Measurements from ENCODE around the gene CCDC73.
"Not testable (repeated sequence)": the region's sequence is repeated elsewhere in the genome, so short reads cannot be mapped to it uniquely, and the experiment has no call there.

The CCDC73 gene

DNA sequence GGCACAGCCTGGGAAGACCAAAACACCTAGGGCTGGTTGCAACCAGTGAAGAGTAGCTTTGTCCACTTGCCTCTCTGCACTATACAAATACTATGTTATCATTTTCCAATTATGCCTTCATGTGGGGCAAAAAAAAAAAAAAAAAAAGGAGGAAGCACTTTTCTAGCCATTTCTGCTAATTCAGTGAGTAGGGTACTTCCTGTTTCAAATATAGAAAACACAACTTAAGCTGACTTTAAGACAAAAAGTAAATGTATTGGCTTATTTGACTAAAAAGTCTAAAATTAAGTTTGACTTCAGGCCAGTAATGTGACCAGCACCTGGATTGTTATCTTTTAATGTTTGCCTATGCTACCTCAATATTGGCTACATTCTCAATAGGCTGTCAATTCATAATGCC is 15.3 kb downstream of the CCDC73 start:
- TF ChIP-seq YY1 (IDR thresholded peaks at IDR 0.05; ENCODE audit: insufficient read depth, insufficient read length) (no peak), SUZ12 (IDR thresholded peaks at IDR 0.05; ENCODE audit: extremely low read depth, insufficient read depth, insufficient read length) (no peak), ZNF274 (IDR thresholded peaks at IDR 0.05; ENCODE audit: low read depth, low read length) (no peak)
- no peaks in the 10 kb centered on the region for H3K27me3 ChIP-seq (ENCODE audit: insufficient read depth, insufficient read length)
- H3K9ac ChIP-seq (ENCODE audit: insufficient read length, low read depth), result no peak overlapping the region
- H3K4me1 ChIP-seq (ENCODE audit: insufficient read depth, insufficient read length), result no peaks in the 10 kb centered on the region
- no peaks in the 10 kb centered on the region for H3K9me3 ChIP-seq (ENCODE audit: insufficient read depth, low read length)
- H3K4me3 ChIP-seq (ENCODE audit: insufficient read length, low read depth), result no peak overlapping the region
- no peaks in the 10 kb centered on the region for H3K36me3 ChIP-seq (ENCODE audit: insufficient read depth, insufficient read length, low read length)
- no peak for DNase-seq (ENCODE audit: low read depth, low spot score)

DNA sequence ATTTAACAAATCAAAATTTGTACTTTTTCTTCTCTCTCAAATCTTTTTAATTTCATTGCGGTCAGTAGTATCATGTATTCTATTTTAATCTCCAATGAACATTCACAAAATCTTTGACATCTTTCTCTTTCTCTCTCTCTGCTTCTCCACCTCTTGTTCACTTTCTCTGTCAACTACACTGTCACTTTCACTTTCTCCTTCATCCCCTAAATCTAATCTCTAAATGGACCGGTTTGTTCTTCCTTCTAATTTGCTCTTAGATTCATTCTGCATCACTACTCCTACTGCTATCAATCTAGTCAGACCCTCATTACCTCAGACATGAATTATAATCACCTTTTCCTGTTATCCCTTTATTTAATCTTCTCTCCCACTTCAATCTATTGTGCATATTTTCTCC is 18.6 kb downstream of the CCDC73 start:
- TF ChIP-seq YY1 (IDR thresholded peaks at IDR 0.05; ENCODE audit: insufficient read depth, insufficient read length) (no peak), SUZ12 (IDR thresholded peaks at IDR 0.05; ENCODE audit: extremely low read depth, insufficient read depth, insufficient read length) (no peak), ZNF274 (IDR thresholded peaks at IDR 0.05; ENCODE audit: low read depth, low read length) (no peak)
- no peak for DNase-seq (ENCODE audit: low read depth, low spot score)
- Histone ChIP-seq H3K27me3 (ENCODE audit: insufficient read depth, insufficient read length) (no peaks in the 10 kb centered on the region), H3K36me3 (ENCODE audit: insufficient read depth, insufficient read length, low read length) (no peaks in the 10 kb centered on the region), H3K4me3 (ENCODE audit: insufficient read length, low read depth) (no peak overlapping the region), H3K9me3 (ENCODE audit: insufficient read depth, low read length) (no peaks in the 10 kb centered on the region), H3K4me1 (ENCODE audit: insufficient read depth, insufficient read length) (no peaks in the 10 kb centered on the region), H3K9ac (ENCODE audit: insufficient read length, low read depth) (no peak overlapping the region)

GRCh38 chr11:32774081-32774480 is 20.4 kb downstream of the CCDC73 start:
- TF ChIP-seq SUZ12 (IDR thresholded peaks at IDR 0.05; ENCODE audit: extremely low read depth, insufficient read depth, insufficient read length), result no peak
- TF ChIP-seq ZNF274 (IDR thresholded peaks at IDR 0.05; ENCODE audit: low read depth, low read length), result no peak
- TF ChIP-seq YY1 (IDR thresholded peaks at IDR 0.05; ENCODE audit: insufficient read depth, insufficient read length), result no peak
- no peak for DNase-seq (ENCODE audit: low read depth, low spot score)
- H3K27me3 ChIP-seq (ENCODE audit: insufficient read depth, insufficient read length), result no peaks in the 10 kb centered on the region
- no peaks in the 10 kb centered on the region for H3K4me1 ChIP-seq (ENCODE audit: insufficient read depth, insufficient read length)
- no peak overlapping the region for H3K9ac ChIP-seq (ENCODE audit: insufficient read length, low read depth)
- no peaks in the 10 kb centered on the region for H3K9me3 ChIP-seq (ENCODE audit: insufficient read depth, low read length)
- H3K36me3 ChIP-seq (ENCODE audit: insufficient read depth, insufficient read length, low read length), result no peaks in the 10 kb centered on the region
- no peak overlapping the region for H3K4me3 ChIP-seq (ENCODE audit: insufficient read length, low read depth)

DNA sequence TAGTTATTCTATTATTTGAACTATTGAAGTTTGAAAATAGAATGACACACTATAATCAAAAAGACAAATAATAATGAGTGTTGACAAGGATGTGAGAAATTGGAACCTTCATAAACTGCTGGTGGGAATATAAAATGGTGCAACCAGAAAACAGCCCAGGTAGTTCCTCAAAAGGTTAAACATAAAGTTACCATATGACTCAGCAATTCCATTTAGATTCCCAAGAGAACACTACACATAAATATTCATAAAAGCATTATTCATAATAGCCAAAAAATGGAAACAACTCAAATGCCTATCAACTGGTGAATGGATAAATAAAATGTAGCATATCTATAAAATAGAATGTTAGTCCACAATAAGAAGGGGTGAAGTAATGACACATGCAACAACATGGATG is 21.7 kb downstream of the CCDC73 start:
- DNase-seq (ENCODE audit: low read depth, low spot score), result no peak

GRCh38 chr11:32761774-32762173 is 32.7 kb downstream of the CCDC73 start:
- not testable (repeated sequence) for H3K9me3 ChIP-seq (ENCODE audit: insufficient read depth, low read length); H3K4me3 ChIP-seq (ENCODE audit: insufficient read length, low read depth); H3K36me3 ChIP-seq (ENCODE audit: insufficient read depth, insufficient read length, low read length); DNase-seq (ENCODE audit: low read depth, low spot score); H3K27me3 ChIP-seq (ENCODE audit: insufficient read depth, insufficient read length); H3K4me1 ChIP-seq (ENCODE audit: insufficient read depth, insufficient read length); H3K9ac ChIP-seq (ENCODE audit: insufficient read length, low read depth)

More for the DNA sequence above, 21.7 kb downstream of the CCDC73 start:
- H3K9ac ChIP-seq (ENCODE audit: insufficient read length, low read depth), result no peak overlapping the region
- H3K36me3 ChIP-seq (ENCODE audit: insufficient read depth, insufficient read length, low read length), result no peaks in the 10 kb centered on the region
- no peak overlapping the region for H3K4me3 ChIP-seq (ENCODE audit: insufficient read length, low read depth)
- TF ChIP-seq YY1 (IDR thresholded peaks at IDR 0.05; ENCODE audit: insufficient read depth, insufficient read length), result no peak
- no peak for TF ChIP-seq SUZ12 (IDR thresholded peaks at IDR 0.05; ENCODE audit: extremely low read depth, insufficient read depth, insufficient read length)
- no peak for TF ChIP-seq ZNF274 (IDR thresholded peaks at IDR 0.05; ENCODE audit: low read depth, low read length)
- no peaks in the 10 kb centered on the region for H3K27me3 ChIP-seq (ENCODE audit: insufficient read depth, insufficient read length)
- no peaks in the 10 kb centered on the region for H3K4me1 ChIP-seq (ENCODE audit: insufficient read depth, insufficient read length)
- H3K9me3 ChIP-seq (ENCODE audit: insufficient read depth, low read length), result no peaks in the 10 kb centered on the region

DNA sequence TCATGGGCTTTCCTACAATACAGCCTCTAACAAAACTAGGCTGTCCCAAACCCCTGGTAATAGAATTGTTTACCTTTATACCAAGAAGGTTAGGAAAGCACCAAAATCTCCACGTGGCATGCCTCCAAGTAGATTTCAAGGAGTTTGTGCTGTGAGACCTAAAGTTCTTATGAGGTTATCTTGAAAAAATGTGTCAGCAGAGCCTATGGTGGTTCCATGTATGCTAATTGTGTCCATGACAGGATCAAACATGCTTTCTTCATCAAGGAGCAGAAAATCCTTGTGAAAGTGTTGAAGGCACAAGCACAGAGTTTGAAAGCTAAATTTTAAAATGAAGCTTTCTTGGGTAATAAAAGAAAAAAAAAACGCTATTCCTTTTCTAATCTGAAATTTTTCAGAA is 36.2 kb downstream of the CCDC73 start:
- no peak for DNase-seq (ENCODE audit: low read depth, low spot score)
- no peaks in the 10 kb centered on the region for H3K4me1 ChIP-seq (ENCODE audit: insufficient read depth, insufficient read length)
- no peaks in the 10 kb centered on the region for H3K36me3 ChIP-seq (ENCODE audit: insufficient read depth, insufficient read length, low read length)

DNA sequence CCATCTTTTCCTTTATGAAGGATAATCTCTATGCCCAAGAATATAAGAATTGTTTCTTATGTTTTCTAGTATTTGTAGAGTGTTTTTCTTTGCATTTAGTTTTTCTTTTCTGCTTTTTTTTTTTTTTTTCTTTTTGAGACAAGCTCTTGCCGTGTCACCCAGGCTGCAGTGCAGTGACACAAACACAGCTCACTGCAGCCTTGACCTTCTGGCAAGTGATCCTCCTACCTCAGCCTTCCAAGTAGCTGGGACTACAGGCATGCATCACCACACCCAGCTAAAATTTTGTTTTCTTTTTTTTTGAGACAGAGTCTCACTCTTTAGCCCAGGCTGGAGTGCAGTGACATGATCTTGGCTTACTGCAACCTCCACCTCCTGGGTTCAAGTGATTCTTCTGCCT is 41.3 kb downstream of the CCDC73 start:
- H3K4me3 ChIP-seq (ENCODE audit: insufficient read length, low read depth); H3K36me3 ChIP-seq (ENCODE audit: insufficient read depth, insufficient read length, low read length); H3K4me1 ChIP-seq (ENCODE audit: insufficient read depth, insufficient read length); H3K9me3 ChIP-seq (ENCODE audit: insufficient read depth, low read length); H3K27me3 ChIP-seq (ENCODE audit: insufficient read depth, insufficient read length); H3K9ac ChIP-seq (ENCODE audit: insufficient read length, low read depth); DNase-seq (ENCODE audit: low read depth, low spot score): not testable (repeated sequence)

More for the DNA sequence above, 36.2 kb downstream of the CCDC73 start:
- Histone ChIP-seq H3K27me3 (ENCODE audit: insufficient read depth, insufficient read length) (no peaks in the 10 kb centered on the region), H3K9me3 (ENCODE audit: insufficient read depth, low read length) (0 out of 2 replicates have a peak, but pooled peaks cover 5% of the 10 kb centered on the region), H3K9ac (ENCODE audit: insufficient read length, low read depth) (no peak overlapping the region), H3K4me3 (ENCODE audit: insufficient read length, low read depth) (no peak overlapping the region)
- no peak for TF ChIP-seq YY1 (IDR thresholded peaks at IDR 0.05; ENCODE audit: insufficient read depth, insufficient read length)
- no peak for TF ChIP-seq SUZ12 (IDR thresholded peaks at IDR 0.05; ENCODE audit: extremely low read depth, insufficient read depth, insufficient read length)
- TF ChIP-seq ZNF274 (IDR thresholded peaks at IDR 0.05; ENCODE audit: low read depth, low read length), result no peak

GRCh38 chr11:32752001-32752400 is 42.5 kb downstream of the CCDC73 start:
- TF ChIP-seq YY1 (IDR thresholded peaks at IDR 0.05; ENCODE audit: insufficient read depth, insufficient read length) (no peak), SUZ12 (IDR thresholded peaks at IDR 0.05; ENCODE audit: extremely low read depth, insufficient read depth, insufficient read length) (no peak), ZNF274 (IDR thresholded peaks at IDR 0.05; ENCODE audit: low read depth, low read length) (no peak)
- H3K4me1 ChIP-seq (ENCODE audit: insufficient read depth, insufficient read length), result peaks cover 1% of the 10 kb centered on the region
- no peak overlapping the region for H3K4me3 ChIP-seq (ENCODE audit: insufficient read length, low read depth)
- H3K27me3 ChIP-seq (ENCODE audit: insufficient read depth, insufficient read length), result no peaks in the 10 kb centered on the region
- no peak overlapping the region for H3K9ac ChIP-seq (ENCODE audit: insufficient read length, low read depth)
- no peaks in the 10 kb centered on the region for H3K36me3 ChIP-seq (ENCODE audit: insufficient read depth, insufficient read length, low read length)
- H3K9me3 ChIP-seq (ENCODE audit: insufficient read depth, low read length), result no peaks in the 10 kb centered on the region
- no peak for DNase-seq (ENCODE audit: low read depth, low spot score)
